COLO668 (cell line): ENCODE results near the gene DOCK6.

ENCODE experiments used
- DNase-seq: peaks from one replicate; lab custom pipeline; 2025; ENCODE audit not compliant: unreplicated experiment; lab: John Stamatoyannopoulos, UW

The DOCK6 gene

DNA sequence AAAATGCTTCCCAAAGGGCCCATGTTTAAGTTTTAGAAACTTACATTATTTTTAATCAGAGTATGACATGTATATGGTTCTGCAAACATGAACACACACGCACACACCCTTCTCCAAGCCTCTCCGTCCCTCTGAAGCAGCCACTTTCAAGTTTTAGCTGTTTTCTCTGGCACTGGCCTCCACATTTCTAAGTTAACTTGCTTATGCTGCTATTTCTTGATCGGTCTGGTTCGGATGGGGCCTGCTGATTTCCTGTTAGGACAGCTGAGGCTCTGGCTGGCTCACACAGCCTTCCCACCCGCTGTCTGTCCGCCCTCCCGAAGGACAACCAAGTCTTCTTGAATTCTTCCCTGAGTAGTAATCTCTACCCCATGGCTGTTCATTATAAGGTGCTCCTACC is 111.1 kb downstream of the DOCK6 start:
- DNase-seq, result no peak
